ENCODE results near the gene NUCB1.
"Not testable (repeated sequence)": the region's sequence is repeated elsewhere in the genome, so short reads cannot be mapped to it uniquely, and the experiment has no call there.

NUCB1 gene

DNA sequence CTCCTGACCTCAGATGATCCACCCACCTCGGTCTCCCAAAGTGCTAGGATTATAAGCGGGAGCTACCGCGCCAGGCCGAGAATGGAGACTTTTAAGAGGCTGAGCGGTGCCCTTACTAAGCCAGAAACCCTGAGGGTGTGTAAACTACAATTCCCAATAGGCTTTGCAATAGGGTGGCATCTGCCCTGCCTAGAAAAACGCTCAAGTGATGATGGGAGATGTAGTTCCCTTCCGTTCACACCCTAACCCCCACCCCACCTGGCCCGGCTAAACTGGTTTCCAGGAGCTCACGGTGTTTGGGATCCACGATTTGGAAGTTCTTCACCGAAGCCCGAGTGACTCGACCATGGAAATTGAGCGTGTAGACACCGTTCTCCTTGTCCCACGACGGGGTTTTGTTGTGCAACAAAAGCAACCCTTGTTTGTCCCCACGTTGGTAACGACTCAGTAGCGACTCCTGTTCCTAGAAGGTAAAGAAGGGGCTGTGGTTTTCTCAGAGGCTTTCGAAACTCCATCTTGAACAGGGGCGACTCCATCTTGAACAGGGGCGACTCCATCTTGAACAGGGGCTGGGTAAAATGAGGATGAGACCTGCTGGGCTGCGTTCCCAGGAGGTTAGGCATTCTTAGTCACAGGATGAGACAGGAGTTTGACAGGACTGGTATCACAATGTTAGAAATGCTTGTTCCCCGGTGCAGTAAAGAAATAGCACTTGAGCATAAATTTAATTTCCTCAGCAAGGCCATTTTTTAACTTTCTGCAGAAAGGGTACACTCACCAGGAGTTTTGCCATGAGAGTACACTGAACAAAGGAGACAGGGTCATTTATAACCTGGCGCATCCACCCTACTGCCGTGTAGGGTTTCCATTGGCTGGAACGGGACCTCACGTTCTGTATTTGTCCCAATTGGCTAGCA is 18.1 kb upstream of the NUCB1 start:
- H2AK5ac ChIP-seq (ENCODE audit: low read depth, low read length): no peak overlapping the region
- H3K9me3 ChIP-seq (replicated peaks in 1 of 2; ENCODE audit: control insufficient read depth in 2 of 2, insufficient read depth in 1 of 2, low read depth in 1 of 2, low read length in 2 of 2): peaks cover 0 to 9% of the 10 kb centered on the region in 2 donors
- no peak overlapping the region for H4K8ac ChIP-seq (ENCODE audit: low read depth, low read length)
- H2AFZ ChIP-seq (ENCODE audit: low read length): no peak overlapping the region
- no peak overlapping the region for H3K4me2 ChIP-seq (ENCODE audit: insufficient read depth, low read length, poor library complexity, severe bottlenecking)
- no peak overlapping the region for H3K9ac ChIP-seq (ENCODE audit: low read depth, low read length, poor library complexity)
- H3K36me3 ChIP-seq (replicated peaks in 1 of 2; ENCODE audit: control insufficient read depth in 2 of 2, insufficient read depth in 2 of 2, low read length in 2 of 2): peaks cover 0 to 2% of the 10 kb centered on the region in 2 donors
- H3K27ac ChIP-seq (replicated peaks; ENCODE audit: low read length): no peak overlapping the region
- no peak overlapping the region for H2BK12ac ChIP-seq (ENCODE audit: low read length)
- no peaks in the 10 kb centered on the region for H3K4me1 ChIP-seq (ENCODE audit: control insufficient read depth in 2 of 2, insufficient read depth in 1 of 2, low read depth in 1 of 2, low read length in 2 of 2)
- H3K79me1 ChIP-seq (ENCODE audit: low read depth, low read length): no peaks in the 10 kb centered on the region
- H2BK15ac ChIP-seq (ENCODE audit: low read length): no peak overlapping the region
- no CpG with 5 or more reads among the region's 30 CpGs for WGBS, 2 donors (ENCODE audit: extremely low coverage in 2 of 2, insufficient read length in 2 of 2, insufficient replicate concordance in 1 of 2)
- H2BK120ac ChIP-seq (ENCODE audit: low read depth, low read length): no peak overlapping the region
- no peak overlapping the region for H2BK5ac ChIP-seq (ENCODE audit: low read length)
- H3K4me3 ChIP-seq (ENCODE audit: low read length in 2 of 2): no peak overlapping the region
- H3K27me3 ChIP-seq (ENCODE audit: control insufficient read depth in 3 of 3, insufficient read depth in 3 of 3, low read depth in 1 of 3, low read length in 3 of 3): no peaks in the 10 kb centered on the region
- no peak overlapping the region for H3K4ac ChIP-seq (ENCODE audit: low read length)
- no peak overlapping the region for H3K18ac ChIP-seq (ENCODE audit: low read length)
- H3K14ac ChIP-seq (ENCODE audit: low read length): no peak overlapping the region
- no peak for DNase-seq (ENCODE audit: low spot score)
- no peak overlapping the region for H3K23ac ChIP-seq (ENCODE audit: low read depth, low read length, poor library complexity)
- H4K91ac ChIP-seq (ENCODE audit: low read depth, low read length, poor library complexity): no peak overlapping the region

DNA sequence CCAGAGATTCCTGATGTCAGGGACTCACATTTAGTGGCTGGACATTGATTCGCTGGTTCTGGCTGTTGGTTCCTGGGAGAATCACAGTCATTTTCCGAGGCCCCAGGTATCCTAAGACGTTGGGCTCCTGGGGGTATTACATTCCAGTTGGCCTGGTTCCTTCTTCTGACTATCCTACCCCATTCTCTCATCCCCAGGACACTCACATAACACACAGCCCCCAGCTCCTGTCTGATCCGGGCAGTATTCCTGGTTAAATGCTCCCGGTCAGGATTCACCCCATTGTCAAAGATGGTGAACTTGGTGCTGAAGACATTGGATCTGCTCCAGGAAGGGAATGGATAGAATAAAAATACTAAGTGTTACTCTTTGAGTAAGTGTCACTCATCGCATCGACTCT is 16.4 kb upstream of the NUCB1 start:
- Histone ChIP-seq H3K4ac (ENCODE audit: low read length) (no peak overlapping the region), H3K36me3 (replicated peaks in 1 of 2; ENCODE audit: control insufficient read depth in 2 of 2, insufficient read depth in 2 of 2, low read length in 2 of 2) (no peaks in the 10 kb centered on the region), H3K14ac (ENCODE audit: low read length) (no peak overlapping the region), H4K91ac (ENCODE audit: low read depth, low read length, poor library complexity) (no peak overlapping the region), H3K9me3 (replicated peaks in 1 of 2; ENCODE audit: control insufficient read depth in 2 of 2, insufficient read depth in 1 of 2, low read depth in 1 of 2, low read length in 2 of 2) (peaks cover 0 to 9% of the 10 kb centered on the region in 2 donors), H3K79me1 (ENCODE audit: low read depth, low read length) (no peaks in the 10 kb centered on the region), H3K18ac (ENCODE audit: low read length) (no peak overlapping the region), H3K27ac (replicated peaks; ENCODE audit: low read length) (no peak overlapping the region), H4K8ac (ENCODE audit: low read depth, low read length) (no peak overlapping the region), H3K4me2 (ENCODE audit: insufficient read depth, low read length, poor library complexity, severe bottlenecking) (no peak overlapping the region), H2AK5ac (ENCODE audit: low read depth, low read length) (no peak overlapping the region), H3K9ac (ENCODE audit: low read depth, low read length, poor library complexity) (no peak overlapping the region), H2BK15ac (ENCODE audit: low read length) (no peak overlapping the region), H2AFZ (ENCODE audit: low read length) (no peak overlapping the region), H3K27me3 (ENCODE audit: control insufficient read depth in 3 of 3, insufficient read depth in 3 of 3, low read depth in 1 of 3, low read length in 3 of 3) (no peaks in the 10 kb centered on the region), H3K23ac (ENCODE audit: low read depth, low read length, poor library complexity) (no peak overlapping the region), H3K4me3 (ENCODE audit: low read length in 2 of 2) (no peak overlapping the region), H2BK12ac (ENCODE audit: low read length) (no peak overlapping the region), H2BK5ac (ENCODE audit: low read length) (no peak overlapping the region), H3K4me1 (ENCODE audit: control insufficient read depth in 2 of 2, insufficient read depth in 1 of 2, low read depth in 1 of 2, low read length in 2 of 2) (no peaks in the 10 kb centered on the region), H2BK120ac (ENCODE audit: low read depth, low read length) (no peak overlapping the region)
- no CpG with 5 or more reads among the region's 7 CpGs for WGBS, 2 donors (ENCODE audit: extremely low coverage in 2 of 2, insufficient read length in 2 of 2, insufficient replicate concordance in 1 of 2)
- no peak for DNase-seq (ENCODE audit: low spot score)

DNA sequence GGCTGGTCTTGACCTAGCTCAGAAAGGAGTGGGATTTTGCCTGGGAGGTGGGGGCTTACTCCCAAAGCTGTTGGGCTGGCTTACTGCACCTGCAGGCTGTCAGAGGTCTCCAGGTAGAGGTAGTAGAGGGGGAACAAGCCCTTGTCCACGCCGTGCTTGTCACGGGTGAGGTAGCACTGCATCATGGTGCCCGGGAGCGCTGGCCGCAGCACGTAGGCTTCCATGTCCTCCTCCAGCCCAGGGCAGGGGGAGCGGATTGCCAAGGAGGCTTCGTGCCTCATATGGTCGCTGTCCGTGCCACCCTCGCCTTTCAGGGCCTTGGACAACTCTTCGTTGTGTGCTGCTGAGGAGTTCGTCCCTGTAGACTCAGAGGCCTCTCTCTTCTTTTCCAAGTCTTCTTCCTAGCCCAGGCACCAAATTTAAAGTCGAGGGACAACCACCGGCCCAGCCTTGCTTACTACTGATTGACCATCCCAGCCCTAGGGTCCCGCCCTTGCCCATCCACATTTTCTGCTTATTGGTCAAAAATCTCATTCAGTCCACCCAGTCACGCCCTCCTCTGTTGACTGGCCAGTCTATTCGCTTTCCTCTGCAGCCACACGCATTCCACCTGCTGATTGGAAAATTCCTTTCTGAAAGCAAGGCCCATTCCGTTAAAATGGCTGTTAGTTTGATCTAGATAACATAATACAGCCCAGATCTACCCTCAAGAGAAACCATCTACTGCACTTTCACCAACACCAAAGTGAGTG is 12.1 kb upstream of the NUCB1 start:
- Histone ChIP-seq H3K36me3 (replicated peaks in 1 of 2; ENCODE audit: control insufficient read depth in 2 of 2, insufficient read depth in 2 of 2, low read length in 2 of 2) (no peaks in the 10 kb centered on the region), H3K4me1 (ENCODE audit: control insufficient read depth in 2 of 2, insufficient read depth in 1 of 2, low read depth in 1 of 2, low read length in 2 of 2) (no peaks in the 10 kb centered on the region), H3K23ac (ENCODE audit: low read depth, low read length, poor library complexity) (no peak overlapping the region), H2BK12ac (ENCODE audit: low read length) (no peak overlapping the region), H2AFZ (ENCODE audit: low read length) (peak overlapping the region; percentile 47), H3K4me2 (ENCODE audit: insufficient read depth, low read length, poor library complexity, severe bottlenecking) (no peak overlapping the region), H4K8ac (ENCODE audit: low read depth, low read length) (no peak overlapping the region), H3K18ac (ENCODE audit: low read length) (no peak overlapping the region), H2AK5ac (ENCODE audit: low read depth, low read length) (no peak overlapping the region), H3K14ac (ENCODE audit: low read length) (no peak overlapping the region), H4K91ac (ENCODE audit: low read depth, low read length, poor library complexity) (no peak overlapping the region), H2BK120ac (ENCODE audit: low read depth, low read length) (no peak overlapping the region), H3K9ac (ENCODE audit: low read depth, low read length, poor library complexity) (no peak overlapping the region), H3K9me3 (replicated peaks in 1 of 2; ENCODE audit: control insufficient read depth in 2 of 2, insufficient read depth in 1 of 2, low read depth in 1 of 2, low read length in 2 of 2) (no peaks in the 10 kb centered on the region), H2BK5ac (ENCODE audit: low read length) (no peak overlapping the region), H3K79me1 (ENCODE audit: low read depth, low read length) (no peaks in the 10 kb centered on the region), H2BK15ac (ENCODE audit: low read length) (peak overlapping the region; percentile 13), H3K27ac (replicated peaks; ENCODE audit: low read length) (no peak overlapping the region), H3K27me3 (ENCODE audit: control insufficient read depth in 3 of 3, insufficient read depth in 3 of 3, low read depth in 1 of 3, low read length in 3 of 3) (no peaks in the 10 kb centered on the region), H3K4me3 (ENCODE audit: low read length in 2 of 2) (no peak overlapping the region), H3K4ac (ENCODE audit: low read length) (no peak overlapping the region)
- no CpG with 5 or more reads among the region's 21 CpGs for WGBS, 2 donors (ENCODE audit: extremely low coverage in 2 of 2, insufficient read length in 2 of 2, insufficient replicate concordance in 1 of 2)
- DNase-seq (ENCODE audit: low spot score): no peak

DNA sequence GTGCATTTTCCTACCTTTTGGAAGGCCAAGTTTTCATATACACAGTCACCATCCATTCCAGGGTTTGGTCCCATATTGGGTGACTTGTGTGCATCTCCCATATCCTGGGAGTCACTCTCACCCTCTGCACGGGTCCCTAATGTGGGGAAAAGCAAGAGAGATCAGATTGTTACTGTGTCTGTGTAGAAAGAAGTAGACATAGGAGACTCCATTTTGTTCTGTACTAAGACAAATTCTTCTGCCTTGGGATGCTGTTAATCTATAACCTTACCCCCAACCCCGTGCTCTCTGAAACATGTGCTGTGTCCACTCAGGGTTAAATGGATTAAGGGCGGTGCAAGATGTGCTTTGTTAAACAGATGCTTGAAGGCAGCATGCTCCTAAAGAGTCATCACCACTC is 10.6 kb upstream of the NUCB1 start:
- H3K18ac ChIP-seq (ENCODE audit: low read length); H4K8ac ChIP-seq (ENCODE audit: low read depth, low read length); H3K9ac ChIP-seq (ENCODE audit: low read depth, low read length, poor library complexity); H4K91ac ChIP-seq (ENCODE audit: low read depth, low read length, poor library complexity); H2AK5ac ChIP-seq (ENCODE audit: low read depth, low read length); H3K36me3 ChIP-seq (replicated peaks in 1 of 2; ENCODE audit: control insufficient read depth in 2 of 2, insufficient read depth in 2 of 2, low read length in 2 of 2); H2BK15ac ChIP-seq (ENCODE audit: low read length); H3K79me1 ChIP-seq (ENCODE audit: low read depth, low read length); H3K27ac ChIP-seq (replicated peaks; ENCODE audit: low read length); H3K4ac ChIP-seq (ENCODE audit: low read length); H3K27me3 ChIP-seq (ENCODE audit: control insufficient read depth in 3 of 3, insufficient read depth in 3 of 3, low read depth in 1 of 3, low read length in 3 of 3); H2BK12ac ChIP-seq (ENCODE audit: low read length); H3K14ac ChIP-seq (ENCODE audit: low read length); H2BK5ac ChIP-seq (ENCODE audit: low read length); H3K9me3 ChIP-seq (replicated peaks in 1 of 2; ENCODE audit: control insufficient read depth in 2 of 2, insufficient read depth in 1 of 2, low read depth in 1 of 2, low read length in 2 of 2); H3K4me3 ChIP-seq (ENCODE audit: low read length in 2 of 2); H2AFZ ChIP-seq (ENCODE audit: low read length); H3K23ac ChIP-seq (ENCODE audit: low read depth, low read length, poor library complexity); DNase-seq (ENCODE audit: low spot score); H2BK120ac ChIP-seq (ENCODE audit: low read depth, low read length); H3K4me2 ChIP-seq (ENCODE audit: insufficient read depth, low read length, poor library complexity, severe bottlenecking); H3K4me1 ChIP-seq (ENCODE audit: control insufficient read depth in 2 of 2, insufficient read depth in 1 of 2, low read depth in 1 of 2, low read length in 2 of 2): not testable (repeated sequence)
- WGBS, 2 donors (ENCODE audit: extremely low coverage in 2 of 2, insufficient read length in 2 of 2, insufficient replicate concordance in 1 of 2): no CpG with 5 or more reads among the region's 3 CpGs
